Measurements from ENCODE around the gene CAMK2N1.

CAMK2N1 gene

DNA sequence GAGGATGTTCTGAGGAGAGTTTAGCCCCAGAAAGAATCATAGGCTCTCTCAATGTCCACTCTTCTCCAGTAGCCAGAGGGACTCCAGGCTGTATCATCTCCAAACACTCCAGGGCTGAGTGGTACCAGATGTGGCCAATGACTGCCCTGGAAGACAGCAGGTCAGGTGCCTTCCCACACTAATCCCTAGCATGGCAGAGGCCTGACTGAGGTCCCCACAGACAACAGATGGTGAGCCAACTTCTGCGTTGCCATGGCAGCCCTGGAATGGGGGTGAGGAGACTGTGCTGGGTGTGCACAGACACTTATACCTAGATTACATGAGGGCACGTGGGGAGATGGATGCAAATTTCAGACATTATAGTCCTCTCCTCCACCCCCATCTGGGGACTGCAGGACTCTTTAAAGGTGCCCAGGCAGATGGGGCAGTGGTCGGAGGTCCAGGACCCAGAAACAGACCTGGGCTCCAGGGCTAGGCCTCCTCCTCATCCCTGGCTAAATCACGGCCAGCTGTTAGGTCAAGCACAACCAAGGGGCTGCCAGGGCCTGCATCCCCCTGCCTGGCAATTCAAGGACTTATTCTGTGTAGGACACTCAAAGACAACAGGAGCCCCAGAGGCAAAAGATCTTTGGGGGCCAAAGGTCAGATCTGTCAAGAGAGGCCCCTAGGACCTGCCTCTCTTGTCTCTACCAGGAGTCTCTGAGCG, 42.9 kb downstream of the CAMK2N1 start:
- Histone ChIP-seq H3K79me2 (no peaks in the 10 kb centered on the region), H3K27me3 (ENCODE audit: control insufficient read depth, insufficient read depth, low read length) (no peaks in the 10 kb centered on the region), H3K4me1 (no peaks in the 10 kb centered on the region), H3K27ac (no peak overlapping the region), H3K9ac (no peak overlapping the region), H3K4me3 (ENCODE audit: low read depth, low read length) (no peak overlapping the region), H3K36me3 (ENCODE audit: control insufficient read depth, insufficient read depth, low read length) (no peaks in the 10 kb centered on the region), H3K4me2 (ENCODE audit: low read length) (no peak overlapping the region), H2AFZ (no peak overlapping the region), H3K9me3 (ENCODE audit: control insufficient read depth, low read length) (no peaks in the 10 kb centered on the region)
- TF ChIP-seq, protein P1, sequence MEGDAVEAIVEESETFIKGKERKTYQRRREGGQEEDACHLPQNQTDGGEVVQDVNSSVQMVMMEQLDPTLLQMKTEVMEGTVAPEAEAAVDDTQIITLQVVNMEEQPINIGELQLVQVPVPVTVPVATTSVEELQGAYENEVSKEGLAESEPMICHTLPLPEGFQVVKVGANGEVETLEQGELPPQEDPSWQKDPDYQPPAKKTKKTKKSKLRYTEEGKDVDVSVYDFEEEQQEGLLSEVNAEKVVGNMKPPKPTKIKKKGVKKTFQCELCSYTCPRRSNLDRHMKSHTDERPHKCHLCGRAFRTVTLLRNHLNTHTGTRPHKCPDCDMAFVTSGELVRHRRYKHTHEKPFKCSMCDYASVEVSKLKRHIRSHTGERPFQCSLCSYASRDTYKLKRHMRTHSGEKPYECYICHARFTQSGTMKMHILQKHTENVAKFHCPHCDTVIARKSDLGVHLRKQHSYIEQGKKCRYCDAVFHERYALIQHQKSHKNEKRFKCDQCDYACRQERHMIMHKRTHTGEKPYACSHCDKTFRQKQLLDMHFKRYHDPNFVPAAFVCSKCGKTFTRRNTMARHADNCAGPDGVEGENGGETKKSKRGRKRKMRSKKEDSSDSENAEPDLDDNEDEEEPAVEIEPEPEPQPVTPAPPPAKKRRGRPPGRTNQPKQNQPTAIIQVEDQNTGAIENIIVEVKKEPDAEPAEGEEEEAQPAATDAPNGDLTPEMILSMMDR (IDR thresholded peaks at IDR 0.05) = no peak

DNA sequence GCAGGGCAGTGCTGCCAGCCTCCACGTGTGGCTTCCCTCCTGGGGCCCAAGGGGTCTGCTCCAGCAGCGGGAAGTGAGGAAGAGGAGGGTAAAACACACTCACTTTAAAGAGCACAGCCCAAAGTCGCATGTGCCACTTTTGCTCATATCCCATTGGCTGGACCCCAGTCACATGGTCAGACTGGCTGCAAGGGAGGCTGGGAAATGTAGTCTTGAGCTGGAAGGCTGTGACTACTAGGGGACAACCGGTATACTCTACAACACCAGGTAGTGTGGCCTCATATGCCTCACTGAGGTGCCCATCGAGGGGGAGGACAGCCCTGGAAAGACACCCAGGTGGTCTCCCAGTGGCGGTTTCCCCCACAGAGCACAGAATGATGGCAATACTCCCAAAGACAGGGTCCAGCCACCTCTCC, 45.2 kb downstream of the CAMK2N1 start:
- H3K9ac ChIP-seq = no peak overlapping the region
- no peak overlapping the region for H2AFZ ChIP-seq
- no peak overlapping the region for H3K4me2 ChIP-seq (ENCODE audit: low read length)
- no peaks in the 10 kb centered on the region for H3K79me2 ChIP-seq
- no peaks in the 10 kb centered on the region for H3K4me1 ChIP-seq
- no peak overlapping the region for H3K27ac ChIP-seq
- H3K36me3 ChIP-seq (ENCODE audit: control insufficient read depth, insufficient read depth, low read length) = no peaks in the 10 kb centered on the region
- H3K9me3 ChIP-seq (ENCODE audit: control insufficient read depth, low read length) = no peaks in the 10 kb centered on the region
- H3K4me3 ChIP-seq (ENCODE audit: low read depth, low read length) = no peak overlapping the region
- TF ChIP-seq, protein P1 (IDR thresholded peaks at IDR 0.05) = no peak
- no peaks in the 10 kb centered on the region for H3K27me3 ChIP-seq (ENCODE audit: control insufficient read depth, insufficient read depth, low read length)

DNA sequence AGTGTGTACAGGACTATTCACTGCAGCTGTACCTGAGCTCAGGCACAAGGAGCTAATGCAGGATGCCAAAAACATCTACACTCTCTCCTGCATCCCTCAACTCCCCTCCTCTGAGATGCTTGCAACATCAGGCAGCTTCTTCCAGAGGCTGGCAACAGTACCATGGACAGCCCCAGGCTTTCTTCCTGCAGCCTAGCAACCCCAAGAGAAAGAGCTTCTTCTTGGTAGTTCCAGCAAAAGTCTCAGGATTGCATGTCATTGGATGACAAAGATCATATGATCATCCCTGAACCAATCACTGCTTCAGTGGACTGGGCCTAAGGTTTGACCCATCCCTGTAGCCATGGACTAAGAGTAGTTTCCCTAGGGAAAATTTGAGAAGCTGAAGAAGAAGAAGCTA, 46.7 kb downstream of the CAMK2N1 start:
- H3K9ac ChIP-seq = no peak overlapping the region
- H3K4me1 ChIP-seq = no peaks in the 10 kb centered on the region
- no peak overlapping the region for H3K4me2 ChIP-seq (ENCODE audit: low read length)
- H3K4me3 ChIP-seq (ENCODE audit: low read depth, low read length) = no peak overlapping the region
- H3K79me2 ChIP-seq = no peaks in the 10 kb centered on the region
- TF ChIP-seq, protein P1 (IDR thresholded peaks at IDR 0.05) = no peak
- no peaks in the 10 kb centered on the region for H3K27me3 ChIP-seq (ENCODE audit: control insufficient read depth, insufficient read depth, low read length)
- no peaks in the 10 kb centered on the region for H3K9me3 ChIP-seq (ENCODE audit: control insufficient read depth, low read length)
- no peak overlapping the region for H2AFZ ChIP-seq
- no peaks in the 10 kb centered on the region for H3K36me3 ChIP-seq (ENCODE audit: control insufficient read depth, insufficient read depth, low read length)
- no peak overlapping the region for H3K27ac ChIP-seq

DNA sequence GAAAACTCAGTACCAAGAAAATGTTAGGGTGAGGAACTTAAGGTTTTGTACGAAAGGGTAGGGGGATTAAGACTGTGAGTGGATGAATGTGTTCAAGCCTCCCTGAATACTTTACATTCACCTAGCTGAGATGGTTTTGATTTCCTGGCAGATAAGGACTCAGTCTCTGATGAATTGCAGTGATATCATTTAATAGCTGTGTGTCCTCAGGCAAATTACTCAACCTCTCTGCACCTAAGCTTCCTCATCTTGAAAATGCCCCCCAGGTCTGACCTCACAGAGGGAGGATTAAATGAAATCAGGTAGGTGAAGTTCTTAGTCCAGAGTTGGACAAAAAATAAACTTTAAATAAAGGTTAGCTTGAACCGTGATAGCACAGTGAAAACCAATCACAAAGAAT, 48.4 kb downstream of the CAMK2N1 start:
- no peaks in the 10 kb centered on the region for H3K36me3 ChIP-seq (ENCODE audit: control insufficient read depth, insufficient read depth, low read length)
- no peak overlapping the region for H2AFZ ChIP-seq
- no peaks in the 10 kb centered on the region for H3K27me3 ChIP-seq (ENCODE audit: control insufficient read depth, insufficient read depth, low read length)
- no peaks in the 10 kb centered on the region for H3K79me2 ChIP-seq
- H3K4me2 ChIP-seq (ENCODE audit: low read length) = no peak overlapping the region
- no peak overlapping the region for H3K9ac ChIP-seq
- TF ChIP-seq, protein P1 (IDR thresholded peaks at IDR 0.05) = no peak
- no peaks in the 10 kb centered on the region for H3K4me1 ChIP-seq
- H3K9me3 ChIP-seq (ENCODE audit: control insufficient read depth, low read length) = no peaks in the 10 kb centered on the region
- no peak overlapping the region for H3K27ac ChIP-seq
- no peak overlapping the region for H3K4me3 ChIP-seq (ENCODE audit: low read depth, low read length)

DNA sequence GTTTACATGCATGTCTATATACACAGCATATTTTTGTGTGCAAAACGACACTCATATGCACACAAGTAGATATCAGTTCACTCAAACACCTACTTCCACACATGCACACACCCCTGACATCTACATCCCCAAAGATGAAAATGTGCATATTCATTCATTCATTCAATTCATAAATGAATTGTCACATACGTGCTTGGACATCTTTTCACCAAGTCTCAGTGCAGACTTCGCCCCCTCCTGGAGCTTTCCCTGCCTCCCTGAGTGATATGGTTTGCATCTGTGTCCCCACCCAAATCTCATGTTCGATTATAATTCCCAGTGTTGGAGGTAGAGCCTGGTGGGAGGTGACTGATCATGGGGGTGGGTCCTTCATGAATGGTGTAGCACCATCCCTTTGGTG, 53.1 kb downstream of the CAMK2N1 start:
- Histone ChIP-seq H2AFZ (no peak overlapping the region), H3K9me3 (ENCODE audit: control insufficient read depth, low read length) (no peaks in the 10 kb centered on the region), H3K27me3 (ENCODE audit: control insufficient read depth, insufficient read depth, low read length) (no peaks in the 10 kb centered on the region), H3K4me2 (ENCODE audit: low read length) (no peak overlapping the region), H3K36me3 (ENCODE audit: control insufficient read depth, insufficient read depth, low read length) (no peaks in the 10 kb centered on the region), H3K4me1 (no peaks in the 10 kb centered on the region), H3K27ac (no peak overlapping the region), H3K4me3 (ENCODE audit: low read depth, low read length) (no peak overlapping the region), H3K9ac (no peak overlapping the region), H3K79me2 (no peaks in the 10 kb centered on the region)
- TF ChIP-seq, protein P1 (IDR thresholded peaks at IDR 0.05) = no peak
